PFSK-1 (cell line): Measurements from ENCODE around the gene SLC4A2.

Source experiments
- FOXP2 ChIP-seq: optimal IDR thresholded peaks from 2 replicates; pipeline ENCODE3; 2011; ENCODE audit warnings: borderline replicate concordance, control low read depth, inconsistent platforms; ENCODE audit not compliant: insufficient read depth; ENCODE audit errors: extremely low read length, extremely low read depth
- POLR2AphosphoS5 ChIP-seq: IDR thresholded peaks from 2 replicates; pipeline ENCODE4 v1.6.1; 2012; ENCODE audit warnings: low read depth, mild to moderate bottlenecking, control low read depth, low read length, moderate library complexity
- SIN3A ChIP-seq: IDR thresholded peaks from 2 replicates; pipeline ENCODE4 v1.6.1; 2012; ENCODE audit warnings: mild to moderate bottlenecking, low read length, moderate library complexity, borderline replicate concordance; ENCODE audit not compliant: insufficient read depth
- TAF1 ChIP-seq: IDR thresholded peaks from 2 replicates; pipeline ENCODE4 v1.6.1; 2012; ENCODE audit warnings: low read length, control low read depth, borderline replicate concordance; ENCODE audit not compliant: insufficient read depth
- TF ChIP-seq, protein P1 (sequence below), 2 experiments: IDR thresholded peaks; 2 replicates each; pipeline versions ENCODE4 v1.6.1 to v1.8.0; 2011 to 2012; ENCODE audit warnings: low read depth in 2 of 2, low read length in 2 of 2, control low read depth in 1 of 2, inconsistent platforms in 1 of 2, mild to moderate bottlenecking in 1 of 2, moderate library complexity in 1 of 2; ENCODE audit not compliant: insufficient read depth in 1 of 2

- TF ChIP-seq, protein P1, sequence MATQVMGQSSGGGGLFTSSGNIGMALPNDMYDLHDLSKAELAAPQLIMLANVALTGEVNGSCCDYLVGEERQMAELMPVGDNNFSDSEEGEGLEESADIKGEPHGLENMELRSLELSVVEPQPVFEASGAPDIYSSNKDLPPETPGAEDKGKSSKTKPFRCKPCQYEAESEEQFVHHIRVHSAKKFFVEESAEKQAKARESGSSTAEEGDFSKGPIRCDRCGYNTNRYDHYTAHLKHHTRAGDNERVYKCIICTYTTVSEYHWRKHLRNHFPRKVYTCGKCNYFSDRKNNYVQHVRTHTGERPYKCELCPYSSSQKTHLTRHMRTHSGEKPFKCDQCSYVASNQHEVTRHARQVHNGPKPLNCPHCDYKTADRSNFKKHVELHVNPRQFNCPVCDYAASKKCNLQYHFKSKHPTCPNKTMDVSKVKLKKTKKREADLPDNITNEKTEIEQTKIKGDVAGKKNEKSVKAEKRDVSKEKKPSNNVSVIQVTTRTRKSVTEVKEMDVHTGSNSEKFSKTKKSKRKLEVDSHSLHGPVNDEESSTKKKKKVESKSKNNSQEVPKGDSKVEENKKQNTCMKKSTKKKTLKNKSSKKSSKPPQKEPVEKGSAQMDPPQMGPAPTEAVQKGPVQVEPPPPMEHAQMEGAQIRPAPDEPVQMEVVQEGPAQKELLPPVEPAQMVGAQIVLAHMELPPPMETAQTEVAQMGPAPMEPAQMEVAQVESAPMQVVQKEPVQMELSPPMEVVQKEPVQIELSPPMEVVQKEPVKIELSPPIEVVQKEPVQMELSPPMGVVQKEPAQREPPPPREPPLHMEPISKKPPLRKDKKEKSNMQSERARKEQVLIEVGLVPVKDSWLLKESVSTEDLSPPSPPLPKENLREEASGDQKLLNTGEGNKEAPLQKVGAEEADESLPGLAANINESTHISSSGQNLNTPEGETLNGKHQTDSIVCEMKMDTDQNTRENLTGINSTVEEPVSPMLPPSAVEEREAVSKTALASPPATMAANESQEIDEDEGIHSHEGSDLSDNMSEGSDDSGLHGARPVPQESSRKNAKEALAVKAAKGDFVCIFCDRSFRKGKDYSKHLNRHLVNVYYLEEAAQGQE (IDR thresholded peaks at IDR 0.05; ENCODE audit: insufficient read depth in 1 of 2, low read depth in 2 of 2, low read length in 2 of 2): no peak
- TF ChIP-seq FOXP2 (no peak), POLR2AphosphoS5 (no peak), TAF1 (no peak), SIN3A (no peak)
Observed at GRCh38 chr7:151102991-151103390, 43.6 kb downstream of the SLC4A2 start.
